ENCODE data around the gene CCDC102B.

The CCDC102B gene

DNA sequence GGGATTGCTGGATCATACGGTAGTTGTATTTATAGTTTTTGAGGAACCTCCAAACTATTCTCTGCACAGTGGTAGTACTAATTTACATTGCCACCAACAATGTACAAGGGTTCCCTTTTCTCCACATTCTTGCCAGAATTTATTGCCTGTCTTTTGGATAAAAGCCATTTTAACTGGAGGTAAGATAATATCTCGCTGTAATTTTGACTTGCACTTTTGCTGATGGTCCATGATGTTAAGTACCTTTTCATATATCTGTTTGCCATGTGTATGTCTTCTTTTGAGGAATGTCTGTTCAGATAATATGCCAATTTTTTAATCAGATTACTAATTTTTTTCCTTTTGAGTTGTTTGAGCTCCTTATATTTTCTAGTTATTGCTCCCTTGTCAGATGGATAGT is 158.8 kb downstream of the CCDC102B start:
- TF ChIP-seq, protein P1, sequence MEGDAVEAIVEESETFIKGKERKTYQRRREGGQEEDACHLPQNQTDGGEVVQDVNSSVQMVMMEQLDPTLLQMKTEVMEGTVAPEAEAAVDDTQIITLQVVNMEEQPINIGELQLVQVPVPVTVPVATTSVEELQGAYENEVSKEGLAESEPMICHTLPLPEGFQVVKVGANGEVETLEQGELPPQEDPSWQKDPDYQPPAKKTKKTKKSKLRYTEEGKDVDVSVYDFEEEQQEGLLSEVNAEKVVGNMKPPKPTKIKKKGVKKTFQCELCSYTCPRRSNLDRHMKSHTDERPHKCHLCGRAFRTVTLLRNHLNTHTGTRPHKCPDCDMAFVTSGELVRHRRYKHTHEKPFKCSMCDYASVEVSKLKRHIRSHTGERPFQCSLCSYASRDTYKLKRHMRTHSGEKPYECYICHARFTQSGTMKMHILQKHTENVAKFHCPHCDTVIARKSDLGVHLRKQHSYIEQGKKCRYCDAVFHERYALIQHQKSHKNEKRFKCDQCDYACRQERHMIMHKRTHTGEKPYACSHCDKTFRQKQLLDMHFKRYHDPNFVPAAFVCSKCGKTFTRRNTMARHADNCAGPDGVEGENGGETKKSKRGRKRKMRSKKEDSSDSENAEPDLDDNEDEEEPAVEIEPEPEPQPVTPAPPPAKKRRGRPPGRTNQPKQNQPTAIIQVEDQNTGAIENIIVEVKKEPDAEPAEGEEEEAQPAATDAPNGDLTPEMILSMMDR (IDR thresholded peaks at IDR 0.05; ENCODE audit: low read length, missing control alignments): no peak
- no peak overlapping the region for H3K4me3 ChIP-seq (replicated peaks; ENCODE audit: low read depth, low read length)
- no peak for DNase-seq (ENCODE audit: low read depth)

DNA sequence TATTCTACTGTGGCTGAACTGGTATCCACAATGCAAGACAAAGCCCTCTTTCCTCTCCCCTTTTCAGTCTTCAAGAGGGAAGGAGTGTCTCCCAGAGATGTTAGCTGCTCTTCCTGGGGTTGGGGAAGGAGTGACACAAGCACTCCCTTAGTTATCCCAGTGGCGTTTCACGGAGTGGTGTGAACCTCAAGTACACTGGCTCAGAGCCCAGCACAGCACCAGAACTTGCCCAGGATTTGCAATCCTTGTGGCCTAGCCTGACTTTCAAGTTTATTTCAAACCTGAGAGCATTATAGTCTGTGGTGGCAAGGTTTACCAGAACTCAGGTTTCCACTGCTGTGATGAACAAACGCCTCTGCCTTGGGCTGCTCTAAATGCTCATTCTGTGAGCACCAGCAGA is 162.5 kb downstream of the CCDC102B start:
- H3K4me3 ChIP-seq (replicated peaks; ENCODE audit: low read depth, low read length): no peak overlapping the region
- DNase-seq (ENCODE audit: low read depth): peak; percentile 10
- TF ChIP-seq, protein P1 (IDR thresholded peaks at IDR 0.05; ENCODE audit: low read length, missing control alignments): no peak

DNA sequence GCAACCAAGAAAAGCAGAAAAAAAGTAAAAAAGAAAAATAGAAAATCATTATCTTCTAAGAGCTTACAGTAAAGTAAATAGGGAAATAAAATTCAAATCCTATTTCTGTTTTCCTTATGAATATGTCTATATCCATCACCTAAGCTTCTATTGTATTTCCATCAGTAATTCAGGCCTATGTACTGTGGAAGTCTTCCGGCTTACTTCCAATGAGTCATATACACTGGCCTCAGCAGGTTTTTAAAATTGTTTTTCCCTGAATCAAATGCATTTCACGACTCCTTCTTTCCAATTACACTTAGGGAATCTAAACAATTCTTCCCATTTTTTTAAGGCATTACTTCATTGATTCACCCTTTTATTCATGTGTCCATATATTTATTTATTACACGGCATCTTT is 164.7 kb downstream of the CCDC102B start:
- DNase-seq (ENCODE audit: low read depth): no peak
- H3K4me3 ChIP-seq (replicated peaks; ENCODE audit: low read depth, low read length): no peak overlapping the region
- TF ChIP-seq, protein P1 (IDR thresholded peaks at IDR 0.05; ENCODE audit: low read length, missing control alignments): no peak

DNA sequence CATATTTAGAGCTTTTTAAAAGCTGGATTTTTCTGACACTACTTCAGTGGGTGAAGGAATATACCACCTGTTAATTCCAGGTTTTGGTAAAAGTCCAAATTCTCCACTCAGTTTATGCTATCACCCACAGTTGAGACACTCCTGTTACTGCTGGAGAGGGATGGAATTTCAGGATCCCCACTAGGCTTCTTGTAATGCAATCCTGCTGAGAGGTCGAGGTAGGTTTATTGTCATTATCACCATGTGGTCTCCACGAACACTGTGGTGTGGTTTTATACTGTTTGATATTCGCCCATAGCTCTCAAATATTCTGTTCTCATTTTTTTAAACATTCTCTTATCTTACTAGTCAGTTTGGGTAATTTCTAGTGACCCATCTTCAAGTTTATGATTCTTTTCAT is 167.9 kb downstream of the CCDC102B start:
- no peak for DNase-seq (ENCODE audit: low read depth)
- TF ChIP-seq, protein P1 (IDR thresholded peaks at IDR 0.05; ENCODE audit: low read length, missing control alignments): no peak
- H3K4me3 ChIP-seq (replicated peaks; ENCODE audit: low read depth, low read length): no peak overlapping the region

DNA sequence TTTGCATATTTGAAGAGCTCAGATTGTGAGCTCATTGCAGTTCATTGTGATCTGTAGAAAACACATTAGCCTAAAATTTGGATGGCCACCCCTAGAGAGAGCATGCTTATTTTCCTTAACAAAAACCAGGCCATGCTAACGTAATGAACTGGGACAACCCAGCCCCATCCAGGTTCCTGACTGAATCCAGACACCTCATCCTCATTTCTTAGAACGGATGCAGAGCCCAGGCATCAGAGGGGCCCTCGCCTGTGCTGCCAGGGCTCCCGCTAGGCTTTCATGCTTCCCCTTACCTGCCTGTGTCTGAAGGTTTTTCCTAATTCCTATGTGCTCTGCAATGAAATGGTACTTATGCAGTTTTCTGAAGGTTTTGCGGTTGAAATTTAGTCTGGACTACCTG is 171.1 kb downstream of the CCDC102B start:
- DNase-seq (ENCODE audit: low read depth): no peak
- no peak overlapping the region for H3K4me3 ChIP-seq (replicated peaks; ENCODE audit: low read depth, low read length)
- TF ChIP-seq, protein P1 (IDR thresholded peaks at IDR 0.05; ENCODE audit: low read length, missing control alignments): no peak

DNA sequence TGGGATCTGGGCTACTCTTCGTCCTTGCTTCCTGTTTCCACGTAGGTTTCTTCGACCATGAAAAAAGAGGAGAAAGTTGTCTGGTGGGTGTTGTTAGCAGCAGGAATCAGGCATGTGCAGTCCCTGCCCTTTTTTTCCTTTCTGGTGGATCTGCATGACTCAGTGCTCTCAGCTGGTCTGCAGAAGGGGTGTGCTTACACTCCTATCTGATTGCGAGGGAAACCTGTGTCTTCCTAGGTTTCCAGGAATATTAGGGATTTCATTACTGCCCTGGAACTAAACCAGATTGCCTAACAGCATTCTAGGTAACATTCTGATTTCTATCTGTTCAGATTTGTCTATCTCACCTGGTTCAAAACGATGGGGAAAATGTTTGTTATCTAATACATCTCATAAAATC is 174.3 kb downstream of the CCDC102B start:
- TF ChIP-seq, protein P1 (IDR thresholded peaks at IDR 0.05; ENCODE audit: low read length, missing control alignments): no peak
- no peak for DNase-seq (ENCODE audit: low read depth)
- H3K4me3 ChIP-seq (replicated peaks; ENCODE audit: low read depth, low read length): no peak overlapping the region

DNA sequence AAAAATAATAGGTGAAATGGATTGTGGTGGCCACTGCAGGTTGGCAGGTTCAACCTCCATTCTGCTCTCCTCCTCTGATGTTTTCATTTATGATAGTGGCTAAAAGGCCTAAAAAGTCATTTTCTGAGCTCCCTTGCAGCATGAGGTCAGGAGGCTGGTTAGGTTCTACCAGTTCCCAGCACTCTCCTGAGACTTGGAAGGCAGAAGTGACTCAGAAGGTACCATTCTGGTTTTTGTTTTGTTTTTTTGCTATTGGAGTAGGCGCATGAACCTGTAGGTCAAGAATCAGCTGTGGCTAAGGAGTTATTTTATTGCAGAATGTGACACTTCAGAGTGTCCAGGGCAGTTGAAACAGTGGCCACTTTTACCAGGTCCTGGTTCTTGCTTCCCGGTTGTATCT is 181.9 kb downstream of the CCDC102B start:
- no peak for DNase-seq (ENCODE audit: low read depth)
- TF ChIP-seq, protein P1 (IDR thresholded peaks at IDR 0.05; ENCODE audit: low read length, missing control alignments): no peak
- no peak overlapping the region for H3K4me3 ChIP-seq (replicated peaks; ENCODE audit: low read depth, low read length)
